C4-2B (cell line): Measurements from ENCODE around the gene CACNA1B.

Source experiments
- H3K27ac ChIP-seq: fragments of 450-650 bp; 2 replicates; pipeline ENCODE4 v1.5.1; 2017
- ZFX ChIP-seq: fragments of 450-650 bp; IDR thresholded peaks from 2 replicates; pipeline ENCODE4 v1.6.1; 2017
- TF ChIP-seq, protein P1 (sequence below): fragments of 450-650 bp; conservative IDR thresholded peaks from 2 replicates; pipeline ENCODE4 v1.5.1; 2017; ENCODE audit warnings: mild to moderate bottlenecking

The CACNA1B gene

DNA sequence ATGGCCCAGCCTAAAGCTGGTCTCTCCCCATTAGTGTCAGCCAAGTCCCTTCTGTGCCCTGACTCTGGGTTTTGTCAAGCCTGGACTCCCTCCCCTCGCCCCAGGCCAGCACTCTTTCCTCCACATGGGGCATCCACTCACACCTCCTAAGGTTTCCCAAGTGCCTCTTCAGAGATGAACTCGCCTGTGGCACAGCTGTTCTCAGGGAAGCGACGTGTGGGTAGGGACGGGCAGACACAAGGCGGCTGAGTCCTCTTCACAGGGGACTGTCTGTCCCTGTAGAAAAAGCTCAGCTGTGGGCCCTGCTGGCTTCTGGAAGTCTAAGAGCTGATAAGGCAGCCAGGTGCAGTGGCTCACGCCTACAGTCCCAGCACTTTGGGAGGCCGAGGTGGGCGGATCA lies 78.5 kb downstream of the CACNA1B start:
- no peak for TF ChIP-seq ZFX
- TF ChIP-seq, protein P1, sequence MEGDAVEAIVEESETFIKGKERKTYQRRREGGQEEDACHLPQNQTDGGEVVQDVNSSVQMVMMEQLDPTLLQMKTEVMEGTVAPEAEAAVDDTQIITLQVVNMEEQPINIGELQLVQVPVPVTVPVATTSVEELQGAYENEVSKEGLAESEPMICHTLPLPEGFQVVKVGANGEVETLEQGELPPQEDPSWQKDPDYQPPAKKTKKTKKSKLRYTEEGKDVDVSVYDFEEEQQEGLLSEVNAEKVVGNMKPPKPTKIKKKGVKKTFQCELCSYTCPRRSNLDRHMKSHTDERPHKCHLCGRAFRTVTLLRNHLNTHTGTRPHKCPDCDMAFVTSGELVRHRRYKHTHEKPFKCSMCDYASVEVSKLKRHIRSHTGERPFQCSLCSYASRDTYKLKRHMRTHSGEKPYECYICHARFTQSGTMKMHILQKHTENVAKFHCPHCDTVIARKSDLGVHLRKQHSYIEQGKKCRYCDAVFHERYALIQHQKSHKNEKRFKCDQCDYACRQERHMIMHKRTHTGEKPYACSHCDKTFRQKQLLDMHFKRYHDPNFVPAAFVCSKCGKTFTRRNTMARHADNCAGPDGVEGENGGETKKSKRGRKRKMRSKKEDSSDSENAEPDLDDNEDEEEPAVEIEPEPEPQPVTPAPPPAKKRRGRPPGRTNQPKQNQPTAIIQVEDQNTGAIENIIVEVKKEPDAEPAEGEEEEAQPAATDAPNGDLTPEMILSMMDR = no peak
- no peak overlapping the region for H3K27ac ChIP-seq

- TF ChIP-seq ZFX = no peak
- TF ChIP-seq, protein P1 = no peak; the same call in 1 of the 2 replicates
- no peak overlapping the region for H3K27ac ChIP-seq
These were observed 79.3 kb downstream of the CACNA1B start for GRCh38 chr9:137956688-137957385.

- H3K27ac ChIP-seq = no peak overlapping the region
- TF ChIP-seq, protein P1 = no peak
- TF ChIP-seq ZFX = no peak
These were observed 82.2 kb downstream of the CACNA1B start for GRCh38 chr9:137959641-137960411.

DNA sequence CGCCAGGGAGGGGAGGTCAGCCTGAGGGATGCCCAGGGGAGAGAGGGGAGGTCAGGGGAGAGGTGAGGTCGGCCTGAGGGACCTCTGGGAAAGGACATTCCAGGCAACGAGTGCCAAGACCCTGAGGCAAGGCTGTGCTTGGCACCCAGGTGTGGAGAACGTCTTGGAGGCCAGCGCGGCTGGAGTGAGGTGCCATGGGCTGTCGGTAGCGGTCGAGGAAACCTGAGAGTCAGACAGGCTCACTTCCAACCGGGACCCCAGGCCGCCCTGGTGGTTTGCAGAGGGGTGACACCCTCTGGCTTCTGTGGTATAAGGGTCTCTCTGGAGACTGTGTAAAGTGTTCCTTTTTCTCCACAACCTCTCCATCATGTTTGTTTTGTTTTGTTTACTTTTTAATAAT lies 82.9 kb downstream of the CACNA1B start:
- no peak for TF ChIP-seq ZFX
- TF ChIP-seq, protein P1 = no peak; the same call in 1 of the 2 replicates
- no peak overlapping the region for H3K27ac ChIP-seq

GRCh38 chr9:137963525-137963924 lies 85.9 kb downstream of the CACNA1B start:
- TF ChIP-seq, protein P1 = no peak
- no peak for TF ChIP-seq ZFX
- H3K27ac ChIP-seq = no peak overlapping the region

GRCh38 chr9:137965177-137965795 lies 87.7 kb downstream of the CACNA1B start:
- H3K27ac ChIP-seq = no peak overlapping the region
- TF ChIP-seq ZFX = no peak
- TF ChIP-seq, protein P1 = no peak
